K562 (cell line): ENCODE data around the gene RNASEH1. TPM values are rescaled to one million over a fixed set of nuclear protein-coding genes. Genes with fewer than 3 reads are reported as not detected.

ENCODE experiments used
- ARID3A ChIP-seq: IDR thresholded peaks from 2 replicates; pipeline ENCODE4 v1.6.1; 2012; ENCODE audit warnings: low read depth, low read length, improper control_type of control experiment, borderline replicate concordance
- CTCFL ChIP-seq: IDR thresholded peaks from 2 replicates; pipeline ENCODE4 v1.6.1; 2011; ENCODE audit warnings: borderline replicate concordance, low read depth, mild to moderate bottlenecking, moderate library complexity, low read length; ENCODE audit not compliant: insufficient read depth, poor library complexity, severe bottlenecking
- HMGN3 ChIP-seq: IDR thresholded peaks from 2 replicates; pipeline ENCODE4 v1.6.1; 2011; ENCODE audit warnings: borderline replicate concordance, low read depth, mild to moderate bottlenecking, mixed read lengths, low read length; ENCODE audit not compliant: insufficient read length; ENCODE audit errors: extremely low read depth
- IRF1 ChIP-seq: sonication (generic); formaldehyde crosslinking; IDR thresholded peaks from 2 replicates; pipeline ENCODE4 v1.8.0; 2022; ENCODE audit warnings: missing genetic modification reagents, mild to moderate bottlenecking, borderline replicate concordance
- PURB ChIP-seq: sonication (generic); formaldehyde crosslinking; IDR thresholded peaks from 2 replicates; pipeline ENCODE4 v1.9.0; 2021; ENCODE audit warnings: low read depth, mild to moderate bottlenecking, missing genetic modification reagents
- ZNF318 ChIP-seq, 2 experiments: fragments of 450-650 bp; IDR thresholded peaks; 2 replicates each; pipeline ENCODE4 v1.6.1; 2016; ENCODE audit warnings: mild to moderate bottlenecking in 2 of 2, borderline replicate concordance in 1 of 2, low read depth in 1 of 2, moderate library complexity in 1 of 2
- ZNF778 ChIP-seq: fragments of 450-650 bp; formaldehyde crosslinking; IDR thresholded peaks from 2 replicates; pipeline ENCODE4 v1.4.0; 2020; ENCODE audit warnings: mild to moderate bottlenecking, moderate library complexity
- ZSCAN29 ChIP-seq: fragments of 450-650 bp; IDR thresholded peaks from 2 replicates; pipeline ENCODE4 v1.6.1; 2017
- polyA plus RNA-seq, 8 experiments: library from polyadenylated mRNA; depleted of rRNA in 4 of 8; stranded (reverse) in 5 of 8; unstranded in 3 of 8; fragments of >200 nt; fragmentation: Nextera tagmentation in 2 of 8; fragmentation: Illumina TruSeq in 1 of 8; extraction: Ambion mirVana in 2 of 8; extraction: Trizol in 1 of 8; gene quantifications; 2 replicates each; pipeline versions ENCODE4 v1.2.1 to v1.2.3, GENCODE V29; 2011 to 2014; ENCODE audit warnings: inconsistent platforms in 1 of 8, missing spikeins in 1 of 8
- total RNA-seq, 7 experiments: library from RNA; depleted of rRNA in 6 of 7; stranded (reverse); fragments of >200 nt in 6 of 7; fragmentation: Illumina TruSeq in 2 of 7; extraction: Trizol in 2 of 7; gene quantifications; 2 replicates each; pipeline versions ENCODE4 v1.2.1 to v1.2.3, GENCODE V29; 2011 to 2021; ENCODE audit warnings: low replicate concordance in 1 of 7

RNASEH1 gene
- total and polyA plus RNA-seq, 9 of the 15 experiments (the other 6 are each of a cell fraction or from before 2014, with no cell fraction given) = 25.7 to 47.5 (median 42.8) TPM

GRCh38 chr2:3519255-3520205 is 38.6 kb downstream of the RNASEH1 start, which contains the start of gene ADI1 (continued):
- TF ChIP-seq ZNF318 (IDR thresholded peaks at IDR 0.05; ENCODE audit: borderline replicate concordance in 1 of 2, low read depth in 1 of 2) (no peak), ZSCAN29 (no peak), ARID3A (no peak), CTCFL (no peak), HMGN3 (peak; percentile 55), PURB (CRISPR knock-in tag) (no peak), IRF1 (CRISPR knock-in tag) (no peak), ZNF778 (CRISPR knock-in tag) (no peak)
